ENCODE measurements around the gene FBXO21. TPM values are rescaled to one million over a fixed set of nuclear protein-coding genes. Genes with fewer than 3 reads are reported as not detected.

The FBXO21 gene
- total RNA-seq, 1 experiment from 2014 or later: 230 TPM

DNA sequence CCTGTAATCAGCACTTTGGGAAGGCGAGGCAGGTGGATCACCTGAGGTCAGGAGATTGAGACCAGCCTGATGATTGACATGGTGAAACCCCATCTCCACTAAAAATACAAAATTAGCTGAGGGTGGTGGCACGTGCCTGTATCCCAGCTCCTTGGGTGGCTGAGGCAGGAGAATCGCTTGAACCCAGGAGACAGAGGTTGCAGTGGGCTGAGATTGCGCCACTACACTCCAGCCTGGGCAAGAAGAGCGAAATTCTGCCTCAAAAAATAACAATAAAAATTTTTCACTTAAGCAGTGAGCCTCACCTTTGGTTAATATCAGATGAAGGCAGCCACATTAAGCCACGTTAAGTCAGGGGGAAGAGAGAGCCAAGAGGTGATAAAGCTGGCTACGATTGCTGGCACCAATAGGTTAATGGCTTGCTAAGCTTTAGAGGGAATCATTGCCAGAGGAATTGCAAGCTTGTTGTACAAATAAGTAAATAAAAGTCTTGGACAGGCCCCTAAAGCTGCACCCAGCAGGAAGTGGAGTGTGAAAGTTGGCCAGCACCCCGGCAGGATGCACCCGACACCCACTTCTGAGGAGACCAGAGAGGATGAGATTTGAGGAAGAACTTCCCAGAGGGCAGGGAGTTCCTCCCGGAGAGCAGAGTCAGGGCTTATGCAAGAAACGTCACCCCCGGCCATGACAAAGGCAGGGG is 49.7 kb downstream of the FBXO21 start:
- H3K9me3 ChIP-seq (ENCODE audit: low read length): no peaks in the 10 kb centered on the region
- ChIA-PET POLR2A (ENCODE audit: unreplicated experiment) (no interaction called here), CTCF (interaction anchor here (0.6 kb wide), 1 partner anchor 118 kb away, joined by 3 read pairs; no protein-coding TSS in a partner anchor)
- H3K27me3 ChIP-seq (ENCODE audit: low read length): no peaks in the 10 kb centered on the region
- DNase-seq (peak; percentile 23), ATAC-seq (peak; percentile 43)
- H3K9me2 ChIP-seq (replicated peaks; ENCODE audit: low read length): no peaks in the 10 kb centered on the region
- TF ChIP-seq EZH2phosphoT487 (IDR thresholded peaks at IDR 0.05; ENCODE audit: borderline replicate concordance, low read length) (no peak), EZH2 (IDR thresholded peaks at IDR 0.05; ENCODE audit: low read length, unreplicated experiment) (no peak)
- TF ChIP-seq, protein P1, sequence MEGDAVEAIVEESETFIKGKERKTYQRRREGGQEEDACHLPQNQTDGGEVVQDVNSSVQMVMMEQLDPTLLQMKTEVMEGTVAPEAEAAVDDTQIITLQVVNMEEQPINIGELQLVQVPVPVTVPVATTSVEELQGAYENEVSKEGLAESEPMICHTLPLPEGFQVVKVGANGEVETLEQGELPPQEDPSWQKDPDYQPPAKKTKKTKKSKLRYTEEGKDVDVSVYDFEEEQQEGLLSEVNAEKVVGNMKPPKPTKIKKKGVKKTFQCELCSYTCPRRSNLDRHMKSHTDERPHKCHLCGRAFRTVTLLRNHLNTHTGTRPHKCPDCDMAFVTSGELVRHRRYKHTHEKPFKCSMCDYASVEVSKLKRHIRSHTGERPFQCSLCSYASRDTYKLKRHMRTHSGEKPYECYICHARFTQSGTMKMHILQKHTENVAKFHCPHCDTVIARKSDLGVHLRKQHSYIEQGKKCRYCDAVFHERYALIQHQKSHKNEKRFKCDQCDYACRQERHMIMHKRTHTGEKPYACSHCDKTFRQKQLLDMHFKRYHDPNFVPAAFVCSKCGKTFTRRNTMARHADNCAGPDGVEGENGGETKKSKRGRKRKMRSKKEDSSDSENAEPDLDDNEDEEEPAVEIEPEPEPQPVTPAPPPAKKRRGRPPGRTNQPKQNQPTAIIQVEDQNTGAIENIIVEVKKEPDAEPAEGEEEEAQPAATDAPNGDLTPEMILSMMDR (conservative IDR thresholded peaks at IDR 0.05; ENCODE audit: low read depth, low read length): no peak
- no peak overlapping the region for H3K4me3 ChIP-seq (ENCODE audit: low read length)
- H3K9ac ChIP-seq (ENCODE audit: low read length): no peak overlapping the region
- H2AFZ ChIP-seq (ENCODE audit: low read length): no peak overlapping the region
- H4K20me1 ChIP-seq (ENCODE audit: low read length): no peaks in the 10 kb centered on the region
- peaks cover 2% of the 10 kb centered on the region; the same call in 1 of the 2 replicates for H3K36me3 ChIP-seq (ENCODE audit: low read depth, low read length)
- no peak overlapping the region for H3K27ac ChIP-seq (ENCODE audit: low read length)
- intact Hi-C loops (cut with micrococcal nuclease): loop anchor here (5.0 kb wide), 1 partner anchor 113 kb away; no protein-coding TSS in a partner anchor
- no TSS peak for BruUV-seq (replicated peaks)
- H3F3A ChIP-seq (ENCODE audit: low read length, unreplicated experiment): peaks cover 4% of the 10 kb centered on the region
- H3K79me2 ChIP-seq (ENCODE audit: low read length): no peaks in the 10 kb centered on the region
- peaks cover 32% of the 10 kb centered on the region for H3K4me1 ChIP-seq (ENCODE audit: insufficient read depth, low read length)
- no peak overlapping the region for H3K4me2 ChIP-seq (ENCODE audit: low read length)

DNA sequence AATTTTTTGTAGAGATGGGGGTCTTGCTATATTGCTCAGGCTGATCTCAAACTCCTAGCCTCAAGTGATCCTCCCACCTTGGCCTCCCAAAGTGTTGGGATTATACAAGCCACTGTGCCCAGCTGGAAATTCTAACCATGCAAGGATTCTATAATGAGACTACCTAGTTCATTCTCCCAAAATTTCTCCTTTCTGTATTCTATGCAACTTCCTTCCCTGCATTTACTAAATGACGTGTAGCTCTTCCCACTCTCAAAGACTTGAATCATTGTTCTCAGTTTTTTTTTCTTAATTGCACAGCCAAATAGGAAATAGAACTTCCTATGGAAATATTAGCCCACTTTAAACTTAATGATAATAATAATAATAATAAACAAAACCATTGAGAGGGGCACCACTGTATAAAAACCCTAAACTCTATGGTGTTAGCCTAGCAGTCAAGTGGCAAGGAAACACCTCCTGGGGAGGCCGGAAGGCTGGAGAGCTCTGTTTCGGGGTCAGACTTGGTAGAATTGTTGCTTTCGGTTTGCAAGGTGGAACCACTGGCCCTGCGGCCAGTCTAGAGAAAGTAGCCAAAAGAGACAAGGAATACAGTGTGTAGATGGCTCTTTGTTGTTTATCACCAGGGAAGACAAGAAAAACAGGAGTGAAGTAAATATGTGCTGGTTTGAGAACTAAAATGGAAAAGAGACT is 51.1 kb downstream of the FBXO21 start:
- H2AFZ ChIP-seq (ENCODE audit: low read length): no peak overlapping the region
- H3K9me3 ChIP-seq (ENCODE audit: low read length): no peaks in the 10 kb centered on the region
- DNase-seq (no peak), ATAC-seq (no peak)
- ChIA-PET POLR2A (ENCODE audit: unreplicated experiment) (no interaction called here), CTCF (no interaction called here)
- no peaks in the 10 kb centered on the region for H3K27me3 ChIP-seq (ENCODE audit: low read length)
- H3K9ac ChIP-seq (ENCODE audit: low read length): no peak overlapping the region
- peaks cover 4% of the 10 kb centered on the region for H3F3A ChIP-seq (ENCODE audit: low read length, unreplicated experiment)
- TF ChIP-seq EZH2 (IDR thresholded peaks at IDR 0.05; ENCODE audit: low read length, unreplicated experiment) (no peak), EZH2phosphoT487 (IDR thresholded peaks at IDR 0.05; ENCODE audit: borderline replicate concordance, low read length) (no peak)
- TF ChIP-seq, protein P1 (conservative IDR thresholded peaks at IDR 0.05; ENCODE audit: low read depth, low read length): no peak
- no peaks in the 10 kb centered on the region for H4K20me1 ChIP-seq (ENCODE audit: low read length)
- H3K36me3 ChIP-seq (ENCODE audit: low read depth, low read length): no peaks in the 10 kb centered on the region
- no peak overlapping the region for H3K4me2 ChIP-seq (ENCODE audit: low read length)
- H3K27ac ChIP-seq (ENCODE audit: low read length): no peak overlapping the region
- no TSS peak for BruUV-seq (replicated peaks)
- H3K4me3 ChIP-seq (ENCODE audit: low read length): no peak overlapping the region
- no peaks in the 10 kb centered on the region for H3K9me2 ChIP-seq (replicated peaks; ENCODE audit: low read length)
- intact Hi-C loops (cut with micrococcal nuclease): no loop called here
- H3K4me1 ChIP-seq (ENCODE audit: insufficient read depth, low read length): peaks cover 29% of the 10 kb centered on the region
- no peaks in the 10 kb centered on the region for H3K79me2 ChIP-seq (ENCODE audit: low read length)

DNA sequence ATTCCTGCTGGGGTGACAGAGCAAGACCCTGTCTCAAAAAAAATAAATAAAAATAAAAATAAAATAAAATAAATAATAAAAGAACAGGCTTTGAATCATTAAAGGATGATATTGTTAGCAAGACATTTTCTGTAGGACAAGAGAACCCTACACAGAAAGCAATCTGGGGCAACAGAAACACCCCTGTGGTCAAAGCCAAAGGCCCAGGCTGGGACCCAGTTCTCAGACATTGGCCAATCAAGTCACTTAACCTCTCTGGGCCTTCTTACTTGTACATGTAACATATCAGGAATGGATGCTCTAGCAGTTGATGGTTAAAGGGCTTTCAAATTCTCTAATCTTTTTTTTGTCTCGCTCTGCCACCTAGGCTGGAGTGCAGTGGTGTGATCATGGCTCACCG is 55.5 kb downstream of the FBXO21 start:
- Histone ChIP-seq H3K9me3 (ENCODE audit: low read length) (no peaks in the 10 kb centered on the region), H3K79me2 (ENCODE audit: low read length) (no peaks in the 10 kb centered on the region), H3K4me1 (ENCODE audit: insufficient read depth, low read length) (peaks cover 11% of the 10 kb centered on the region), H4K20me1 (ENCODE audit: low read length) (no peaks in the 10 kb centered on the region), H3K36me3 (ENCODE audit: low read depth, low read length) (no peaks in the 10 kb centered on the region), H3K4me3 (ENCODE audit: low read length) (no peak overlapping the region), H3K27ac (ENCODE audit: low read length) (no peak overlapping the region), H3K27me3 (ENCODE audit: low read length) (no peaks in the 10 kb centered on the region), H2AFZ (ENCODE audit: low read length) (no peak overlapping the region), H3K9me2 (replicated peaks; ENCODE audit: low read length) (no peaks in the 10 kb centered on the region), H3K9ac (ENCODE audit: low read length) (no peak overlapping the region), H3K4me2 (ENCODE audit: low read length) (no peak overlapping the region), H3F3A (ENCODE audit: low read length, unreplicated experiment) (no peaks in the 10 kb centered on the region)
- POLR2A ChIA-PET (ENCODE audit: unreplicated experiment): no interaction called here
- BruUV-seq (replicated peaks): no TSS peak
- CTCF ChIA-PET: no interaction called here
- no peak for DNase-seq
- TF ChIP-seq, protein P1 (conservative IDR thresholded peaks at IDR 0.05; ENCODE audit: low read depth, low read length): no peak
- TF ChIP-seq EZH2phosphoT487 (IDR thresholded peaks at IDR 0.05; ENCODE audit: borderline replicate concordance, low read length) (no peak), EZH2 (IDR thresholded peaks at IDR 0.05; ENCODE audit: low read length, unreplicated experiment) (no peak)
- ATAC-seq: no peak
- intact Hi-C loops (cut with micrococcal nuclease): no loop called here
